Loucy (cell line): ENCODE results near the gene LYRM2.

Source experiments
- H2AFZ ChIP-seq: fragments of 200-600 bp; sonication (generic); 2 replicates; pipeline ENCODE4 v1.6.0; 2016; ENCODE audit warnings: antibody characterized with exemption, mild to moderate bottlenecking, low read length, moderate library complexity
- H3F3A ChIP-seq: fragments of 200-600 bp; 2 replicates; pipeline ENCODE4 v1.6.0; 2016; ENCODE audit warnings: antibody characterized with exemption, low read depth, mild to moderate bottlenecking
- H3K27me3 ChIP-seq: fragments of 200-600 bp; sonication (generic); 2 replicates; pipeline ENCODE4 v1.6.1; 2014; ENCODE audit warnings: low read length, mild to moderate bottlenecking; ENCODE audit not compliant: insufficient read depth, poor library complexity, severe bottlenecking
- H3K36me3 ChIP-seq: fragments of 200-600 bp; sonication (generic); 2 replicates; pipeline ENCODE4 v1.6.1; 2016; ENCODE audit warnings: low read length; ENCODE audit not compliant: insufficient read depth
- H3K4me1 ChIP-seq: fragments of 200-600 bp; sonication (generic); 2 replicates; pipeline ENCODE4 v1.5.1; 2014; ENCODE audit warnings: low read length, mild to moderate bottlenecking; ENCODE audit not compliant: insufficient read depth, poor library complexity, severe bottlenecking
- H3K4me2 ChIP-seq: fragments of 200-600 bp; sonication (generic); 2 replicates; pipeline ENCODE4 v1.6.0; 2014; ENCODE audit warnings: antibody characterized with exemption, low read length, low read depth, mild to moderate bottlenecking; ENCODE audit not compliant: poor library complexity, severe bottlenecking
- H3K4me3 ChIP-seq: fragments of 200-600 bp; sonication (generic); 2 replicates; pipeline ENCODE4 v1.5.1; 2014; ENCODE audit warnings: low read length, mild to moderate bottlenecking, mixed read lengths; ENCODE audit not compliant: poor library complexity, severe bottlenecking
- H3K79me2 ChIP-seq: fragments of 200-600 bp; sonication (generic); 2 replicates; pipeline ENCODE4 v1.6.1; 2014; ENCODE audit warnings: low read length; ENCODE audit not compliant: insufficient read depth
- H3K9ac ChIP-seq: fragments of 200-600 bp; sonication (generic); 2 replicates; pipeline ENCODE4 v1.6.0; 2014; ENCODE audit warnings: mild to moderate bottlenecking, low read depth, low read length, moderate library complexity; ENCODE audit not compliant: poor library complexity, severe bottlenecking
- H3K9me2 ChIP-seq: fragments of 200-600 bp; sonication (generic); replicated peaks from 2 replicates; pipeline ENCODE4 v1.6.1; 2016; ENCODE audit warnings: low read depth, low read length, mixed read lengths
- H3K9me3 ChIP-seq: fragments of 200-600 bp; sonication (generic); 2 replicates; pipeline ENCODE4 v1.6.1; 2014; ENCODE audit warnings: mild to moderate bottlenecking, antibody characterized with exemption, low read length, low read depth; ENCODE audit not compliant: insufficient read depth
- H4K20me1 ChIP-seq: fragments of 200-600 bp; sonication (generic); 2 replicates; pipeline ENCODE4 v1.6.0; 2014; ENCODE audit warnings: antibody characterized with exemption, low read length, mild to moderate bottlenecking; ENCODE audit not compliant: insufficient read depth, poor library complexity, severe bottlenecking
- CTCF ChIP-seq: fragments of 200-600 bp; sonication (generic); conservative IDR thresholded peaks from 2 replicates; pipeline ENCODE4 v1.5.1; 2014; ENCODE audit warnings: mild to moderate bottlenecking, antibody characterized with exemption, low read length
- EZH2phosphoT487 ChIP-seq: fragments of 200-600 bp; IDR thresholded peaks from 2 replicates; pipeline ENCODE4 v1.6.1; 2018; ENCODE audit warnings: antibody characterized with exemption, mild to moderate bottlenecking, moderate library complexity, borderline replicate concordance

Gene LYRM2

GRCh38 chr6:89518352-89519055, 120.0 kb downstream of the LYRM2 start:
- no peak overlapping the region for H2AFZ ChIP-seq
- H3K9ac ChIP-seq: no peak overlapping the region
- no peaks in the 10 kb centered on the region for H3F3A ChIP-seq
- H3K9me2 ChIP-seq: no peaks in the 10 kb centered on the region
- no peaks in the 10 kb centered on the region for H3K79me2 ChIP-seq
- no peak overlapping the region for H3K4me2 ChIP-seq
- no peaks in the 10 kb centered on the region for H3K36me3 ChIP-seq
- H3K9me3 ChIP-seq: no peaks in the 10 kb centered on the region
- no peaks in the 10 kb centered on the region for H3K4me1 ChIP-seq
- no peaks in the 10 kb centered on the region for H3K27me3 ChIP-seq
- no peak overlapping the region for H3K4me3 ChIP-seq
- no peaks in the 10 kb centered on the region for H4K20me1 ChIP-seq
- TF ChIP-seq EZH2phosphoT487 (no peak), CTCF (no peak)
